Activated T-cell treated with anti-CD3 and anti-CD28 coated beads for 4 hours (primary cell): ENCODE results near the gene TLR10.

Source experiments
- DNase-seq: peaks from one replicate; pipeline ENCODE4 v3.0.0-alpha.2; 2020

The TLR10 gene

DNA sequence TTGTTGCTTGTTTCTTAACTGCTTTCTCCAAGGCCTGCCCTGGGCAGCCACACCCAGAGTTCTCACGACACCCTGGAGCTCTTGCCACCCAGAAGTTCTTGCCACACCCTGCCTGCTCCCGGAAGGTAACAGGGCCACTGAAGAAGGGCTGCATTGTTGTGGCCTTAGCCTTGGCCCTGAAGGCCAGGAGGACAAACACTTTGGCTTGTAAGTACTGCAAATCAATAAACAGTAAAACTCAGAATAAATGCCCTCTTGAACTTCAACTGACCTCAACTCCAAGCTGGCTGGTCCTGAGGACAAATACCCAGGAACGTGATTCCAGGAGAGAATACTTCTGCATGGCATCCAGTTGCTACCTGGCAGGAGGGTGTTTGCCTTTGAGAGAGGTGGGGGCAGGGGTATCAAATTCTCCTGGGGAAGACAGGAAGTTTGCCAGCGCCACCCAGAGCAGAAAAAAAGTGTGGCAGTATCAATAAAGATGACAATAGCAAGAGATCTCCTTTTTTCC is 54.1 kb downstream of the TLR10 start:
- DNase-seq: no peak

DNA sequence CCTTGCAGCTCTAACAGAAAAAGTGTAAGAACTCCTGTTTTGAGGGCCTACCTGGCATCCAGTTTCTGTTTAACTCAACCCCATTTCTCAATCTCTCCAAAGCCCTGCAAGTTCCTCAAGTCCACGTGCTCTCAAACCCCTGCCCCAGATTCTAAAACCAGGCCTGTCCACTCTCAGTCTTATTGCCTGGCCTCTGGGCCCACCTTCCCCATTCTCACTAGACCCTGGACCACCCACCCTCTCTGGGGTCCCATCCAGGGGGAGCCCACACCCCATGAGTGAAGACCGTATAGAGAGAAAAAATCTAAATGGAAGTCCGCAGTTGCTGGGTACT is 58.3 kb downstream of the TLR10 start:
- no peak for DNase-seq

DNA sequence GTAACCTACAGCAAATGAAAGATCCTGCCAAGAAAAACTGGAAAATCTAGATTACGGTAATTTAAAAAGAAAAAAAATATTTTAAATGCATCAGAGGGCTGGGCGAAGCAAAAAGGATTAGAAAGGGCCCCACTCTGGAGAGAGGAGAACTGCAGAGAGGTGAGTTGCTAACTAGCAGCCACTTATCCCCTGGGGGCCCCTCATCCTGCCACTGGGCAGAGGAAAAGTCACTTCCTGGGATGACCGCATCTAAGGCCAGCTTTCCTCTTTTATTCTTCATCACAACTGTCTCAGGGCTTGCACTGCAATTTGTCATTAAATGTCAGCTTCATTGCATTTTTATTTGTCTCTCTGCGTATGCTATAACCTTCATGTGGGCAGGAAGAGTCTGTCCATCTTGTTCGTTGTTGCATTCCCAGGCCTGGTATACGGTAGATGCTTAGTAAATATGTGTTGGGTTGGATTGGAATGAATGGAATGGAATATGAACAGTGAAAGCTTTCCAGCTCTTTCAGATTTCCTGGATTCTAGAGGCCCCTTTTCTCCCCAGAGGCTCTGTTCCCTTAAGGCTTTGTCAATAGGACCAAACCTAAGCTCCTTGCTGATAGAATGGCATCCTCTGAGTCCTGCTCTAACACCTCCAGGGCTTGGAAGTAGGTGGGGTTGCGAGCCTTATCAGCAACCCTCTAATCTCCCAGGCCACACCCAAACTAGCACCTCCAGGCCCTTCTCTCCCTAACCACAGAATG is 58.9 kb downstream of the TLR10 start:
- DNase-seq: no peak

DNA sequence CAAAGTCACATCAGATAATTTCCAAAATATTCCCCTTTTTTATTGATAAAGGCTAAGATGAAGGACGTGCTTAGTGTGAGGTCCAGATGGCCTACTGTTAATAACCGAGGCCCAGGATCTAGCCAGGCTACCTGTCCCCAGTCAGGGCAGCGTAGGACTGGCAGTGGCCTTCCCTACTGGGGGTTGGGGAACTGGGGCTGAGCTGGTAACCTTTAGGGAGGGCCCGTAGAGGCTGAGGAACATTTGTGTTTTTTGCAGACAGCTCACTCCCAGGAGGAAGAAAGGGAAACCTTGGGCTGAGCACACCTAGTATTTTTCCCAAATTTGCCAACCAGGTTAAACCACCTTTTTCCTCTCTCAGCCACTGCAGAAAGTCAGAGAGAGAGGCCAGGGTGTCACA is 59.7 kb downstream of the TLR10 start:
- no peak for DNase-seq
